MM.1S (cell line): Measurements from ENCODE around the gene LHB.

Experiments used
- CTCF ChIP-seq: fragments of 300-600 bp; sonication (generic); IDR thresholded peaks from 2 replicates; pipeline ENCODE4 v1.5.1; 2016; ENCODE audit warnings: antibody characterized with exemption, low read length, mixed read lengths
- EZH2 ChIP-seq: fragments of 300-600 bp; sonication (generic); optimal IDR thresholded peaks from 2 replicates; pipeline ENCODE3; 2017; ENCODE audit warnings: low read depth, mild to moderate bottlenecking, antibody characterized with exemption, low read length, mixed read lengths
- EZH2phosphoT487 ChIP-seq: fragments of 300-600 bp; sonication (generic); IDR thresholded peaks from 2 replicates; pipeline ENCODE4 v1.6.1; 2018; ENCODE audit warnings: antibody characterized with exemption, low read length

GRCh38 chr19:49014870-49015255 lies 2.0 kb downstream of the LHB start:
- TF ChIP-seq CTCF (no peak), EZH2 (no peak), EZH2phosphoT487 (no peak)
